Stimulated activated CD4-positive, alpha-beta T cell treated with anti-CD3 and anti-CD28 coated beads, Interleukin-12 subunit alpha, Interleukin-12 subunit beta, amount 100 ng/mL, for 24 hours (primary cell): ENCODE measurements around the gene PTBP3.
"Not testable (repeated sequence)": the region's sequence is repeated elsewhere in the genome, so short reads cannot be mapped to it uniquely, and the experiment has no call there.

Experiments
- DNase-seq, 2 experiments: peaks; one replicate each; pipeline ENCODE4 v3.0.0-alpha.2; 2020; ENCODE audit warnings: low read depth in 2 of 2

PTBP3 gene

DNA sequence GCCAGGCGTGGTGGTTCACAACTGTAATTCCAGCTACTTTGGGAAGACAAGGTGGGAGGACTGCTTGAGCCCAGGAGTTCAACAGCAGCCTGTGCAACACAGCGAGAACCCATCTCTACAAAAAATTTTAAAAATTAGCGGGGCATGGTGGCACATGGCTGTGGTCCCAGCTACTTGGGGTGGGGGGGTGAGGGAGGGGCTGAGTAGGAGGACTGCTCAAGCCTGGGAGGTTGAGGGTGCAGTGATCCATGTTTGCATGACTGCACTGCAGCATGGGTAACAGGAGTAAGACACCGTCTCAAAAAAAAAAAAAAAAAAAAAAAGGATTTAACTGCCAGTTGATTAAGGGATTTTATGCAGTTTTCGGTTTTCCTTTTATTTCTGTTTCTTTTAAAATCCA lies 65.0 kb downstream of the PTBP3 start:
- no peak for DNase-seq

DNA sequence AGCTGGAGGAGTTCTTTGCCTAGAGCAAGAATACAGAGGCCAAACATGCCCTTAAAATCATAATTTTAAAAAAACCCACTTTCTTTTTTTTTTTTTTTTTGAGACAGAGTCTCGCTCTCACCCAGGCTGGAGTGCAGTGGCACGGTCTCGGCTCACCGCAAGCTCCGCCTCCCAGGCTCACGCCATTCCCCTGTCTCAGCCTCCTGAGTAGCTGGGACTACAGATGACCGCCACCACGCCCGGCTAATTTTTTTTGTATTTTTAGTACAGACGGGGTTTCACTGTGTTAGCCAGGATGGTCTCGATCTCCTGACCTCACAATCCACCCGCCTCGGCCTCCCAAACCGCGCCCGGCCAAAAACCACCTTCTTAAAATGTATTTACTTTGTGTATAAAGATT lies 66.3 kb downstream of the PTBP3 start:
- DNase-seq: not testable (repeated sequence)

DNA sequence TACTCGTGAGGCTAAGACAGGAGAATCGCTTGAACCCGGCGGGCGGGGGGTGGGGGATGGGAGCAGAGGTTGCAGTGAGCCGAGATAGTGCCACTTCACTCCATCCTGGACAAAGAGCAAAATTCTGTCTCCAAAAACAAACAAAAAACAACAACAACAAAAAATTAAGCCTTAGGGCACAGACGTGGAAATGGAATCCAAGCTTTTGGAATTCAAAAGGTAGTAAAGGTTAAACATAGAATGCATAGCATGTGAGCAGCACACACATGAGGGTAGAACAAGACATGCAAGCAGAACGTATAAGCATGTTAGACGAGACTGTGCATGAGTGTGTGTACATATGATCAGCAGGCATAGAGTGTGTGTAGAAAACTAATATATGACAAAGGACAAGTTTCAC lies 68.0 kb downstream of the PTBP3 start:
- no peak for DNase-seq

DNA sequence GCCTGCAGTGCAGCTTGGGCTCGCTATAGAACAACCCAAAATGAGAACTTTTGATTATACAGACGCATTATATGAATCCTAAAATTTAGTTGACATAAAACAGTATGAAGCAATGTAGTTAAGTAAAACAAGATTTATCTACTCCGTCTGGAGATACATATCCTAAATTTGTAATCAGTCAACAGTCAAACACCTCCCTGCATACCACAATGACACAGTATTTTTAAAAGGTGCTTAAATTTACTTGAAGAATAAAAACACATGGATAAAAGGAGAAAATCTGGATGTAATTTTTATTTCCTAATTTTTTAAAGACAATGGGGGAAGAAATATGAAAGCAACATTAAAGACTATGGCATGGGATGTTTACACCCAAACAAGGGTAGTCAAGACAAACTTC lies 70.8 kb downstream of the PTBP3 start:
- no peak for DNase-seq

DNA sequence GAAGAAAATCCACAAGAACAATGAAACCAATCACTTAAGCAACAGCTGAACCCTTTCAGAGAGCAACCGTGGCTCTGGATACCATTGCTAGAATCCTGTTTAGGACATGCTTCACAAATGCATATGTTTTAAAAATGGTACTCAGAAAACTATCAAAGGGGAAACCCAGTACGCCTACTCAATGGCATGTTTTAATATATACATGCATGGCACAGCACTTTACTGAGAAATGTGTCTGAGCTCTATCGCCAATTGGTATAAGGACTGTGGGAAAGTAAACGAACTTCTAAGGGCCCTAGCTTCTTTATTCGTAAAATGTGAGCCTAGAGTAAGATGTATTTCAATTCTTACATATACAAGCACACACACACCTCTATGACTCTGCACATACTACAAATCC lies 72.3 kb downstream of the PTBP3 start:
- DNase-seq: no peak

DNA sequence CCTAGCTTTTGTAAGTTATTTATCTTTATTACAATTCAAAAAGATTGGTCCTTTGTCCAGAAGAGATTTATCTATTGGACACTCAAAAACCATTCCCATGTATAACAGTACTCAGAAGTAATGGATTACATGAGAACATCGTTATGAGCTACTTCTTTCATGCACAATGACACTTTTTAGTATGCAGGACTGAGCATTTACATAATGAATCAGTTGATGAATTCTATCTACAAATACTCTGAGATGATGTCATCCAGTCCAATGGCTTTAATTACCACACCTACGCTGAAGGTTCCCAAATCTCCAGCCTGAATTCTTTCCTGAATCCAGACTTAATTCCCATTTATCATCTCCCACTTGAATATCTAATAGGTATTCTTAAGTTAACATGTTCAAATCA lies 75.3 kb downstream of the PTBP3 start:
- DNase-seq: no peak

DNA sequence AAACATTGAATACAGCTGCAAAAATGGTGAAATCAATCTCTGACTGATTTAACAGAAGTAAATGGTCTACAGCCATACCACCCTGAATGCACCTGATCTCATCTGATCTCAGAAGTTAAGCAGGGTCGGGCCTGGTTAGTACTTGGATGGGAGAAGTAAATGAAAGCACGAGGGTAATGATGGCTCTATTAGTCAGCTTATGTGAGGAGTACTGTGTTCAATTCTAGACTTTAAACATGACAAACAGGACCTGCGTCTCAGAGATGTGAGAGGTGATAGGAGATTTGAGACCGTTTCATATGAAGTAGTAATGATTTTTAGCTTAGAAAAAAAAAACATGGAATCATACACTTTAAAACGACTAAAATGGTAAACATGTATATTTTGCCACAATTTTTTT lies 81.2 kb downstream of the PTBP3 start:
- no peak for DNase-seq

DNA sequence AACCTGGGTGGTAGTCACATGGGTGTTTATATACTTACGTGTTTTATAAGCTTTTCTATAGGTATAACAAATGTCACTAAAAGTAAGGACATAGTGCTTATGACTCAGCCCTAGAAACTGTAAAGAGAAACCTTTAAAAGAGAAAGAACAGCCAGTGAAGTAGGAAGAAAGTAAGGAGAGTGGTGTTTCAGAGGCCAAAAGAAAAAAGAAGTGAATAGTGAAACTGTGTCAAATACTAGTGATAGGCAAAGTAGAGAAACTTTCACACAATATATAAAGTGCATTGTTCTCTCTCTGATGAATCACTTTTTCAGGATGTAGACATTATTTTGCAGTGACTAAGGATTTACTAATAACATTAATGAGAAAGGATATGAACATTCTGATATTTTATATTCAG lies 84.1 kb downstream of the PTBP3 start:
- DNase-seq: no peak

DNA sequence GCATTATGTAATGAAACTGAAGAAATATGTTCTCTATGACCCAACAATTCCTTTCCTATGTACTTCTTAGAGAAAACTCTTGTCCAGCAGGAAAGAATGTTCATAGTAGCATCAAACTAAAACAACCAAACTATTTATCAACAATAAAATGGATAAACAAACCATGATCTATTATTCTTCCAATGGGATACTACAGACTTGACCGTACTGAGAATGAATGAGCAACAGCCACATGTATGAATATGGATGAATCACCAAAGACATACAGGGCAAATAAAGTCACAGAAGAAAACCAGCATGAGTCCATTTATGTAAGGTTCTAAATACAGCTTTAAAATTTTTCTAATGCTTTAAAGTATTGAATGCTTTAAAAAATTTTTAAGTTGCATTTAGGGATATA lies 84.7 kb downstream of the PTBP3 start:
- DNase-seq: no peak

DNA sequence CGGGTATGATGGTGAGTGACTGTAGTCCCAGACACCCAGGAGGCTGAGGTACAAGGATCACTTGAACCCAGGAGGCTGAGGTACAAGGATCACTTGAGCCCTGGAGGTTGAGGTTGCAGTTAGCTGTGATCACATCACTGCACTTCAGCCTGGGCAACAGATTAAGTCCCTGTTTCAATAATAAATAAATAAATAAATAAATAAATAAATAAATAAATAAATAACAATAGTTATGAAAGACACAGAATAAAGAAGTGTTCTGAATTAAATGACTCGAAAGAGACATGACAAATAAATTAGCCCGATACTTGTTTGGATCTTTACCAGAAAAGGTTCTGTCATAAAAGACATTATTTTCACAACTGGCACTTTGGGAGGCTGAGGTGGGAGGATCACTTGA lies 86.3 kb downstream of the PTBP3 start:
- no peak for DNase-seq

DNA sequence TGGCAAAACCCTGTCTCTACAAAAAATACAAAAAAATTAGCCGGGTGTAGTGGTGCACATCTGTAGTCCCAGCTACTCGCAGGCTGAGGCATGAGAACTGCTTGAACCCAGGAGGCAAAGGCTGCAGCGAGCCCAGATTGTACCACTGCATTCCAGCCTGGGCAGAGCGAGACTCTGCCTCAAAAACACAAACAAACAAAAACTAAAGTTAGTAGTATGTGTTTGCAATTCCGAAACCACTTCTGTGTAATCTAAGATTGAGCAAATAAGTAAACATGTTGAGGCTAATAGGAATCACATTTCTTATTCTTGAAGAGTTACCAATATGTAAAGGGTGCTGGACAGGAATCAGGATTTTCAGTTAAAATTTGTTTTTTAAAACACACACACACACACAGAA lies 88.3 kb downstream of the PTBP3 start:
- DNase-seq: no peak

DNA sequence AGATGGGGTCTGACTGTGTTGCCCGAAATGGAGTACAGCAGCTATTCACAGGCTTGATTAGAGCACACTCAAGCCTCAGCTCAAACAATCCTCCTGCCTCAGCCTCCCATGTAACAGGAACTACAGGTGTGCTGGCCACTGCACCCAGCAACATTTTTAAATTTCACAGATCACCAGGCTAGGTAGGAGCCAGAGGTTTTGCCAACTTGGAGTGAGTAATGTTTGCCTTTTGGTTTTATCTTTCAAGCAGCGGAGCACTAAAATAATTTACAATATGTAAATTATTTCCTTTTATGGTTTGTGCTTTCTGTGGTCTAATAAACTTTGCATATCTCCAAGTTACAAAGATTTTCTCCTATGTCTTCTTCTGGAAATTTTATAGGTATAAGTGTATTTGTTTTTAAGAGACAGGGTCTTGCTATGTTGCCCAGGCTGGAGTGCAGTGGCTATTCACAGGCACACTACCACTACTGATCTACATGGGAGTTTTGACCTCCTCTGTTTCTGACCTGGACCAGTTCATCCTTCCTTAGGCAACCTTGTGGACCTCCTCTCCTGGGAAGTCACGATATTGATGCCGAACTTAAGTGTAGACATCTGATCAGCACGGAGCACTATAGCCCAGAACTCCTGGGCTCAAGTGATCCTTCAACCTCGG lies 91.1 kb downstream of the PTBP3 start:
- DNase-seq: no peak

DNA sequence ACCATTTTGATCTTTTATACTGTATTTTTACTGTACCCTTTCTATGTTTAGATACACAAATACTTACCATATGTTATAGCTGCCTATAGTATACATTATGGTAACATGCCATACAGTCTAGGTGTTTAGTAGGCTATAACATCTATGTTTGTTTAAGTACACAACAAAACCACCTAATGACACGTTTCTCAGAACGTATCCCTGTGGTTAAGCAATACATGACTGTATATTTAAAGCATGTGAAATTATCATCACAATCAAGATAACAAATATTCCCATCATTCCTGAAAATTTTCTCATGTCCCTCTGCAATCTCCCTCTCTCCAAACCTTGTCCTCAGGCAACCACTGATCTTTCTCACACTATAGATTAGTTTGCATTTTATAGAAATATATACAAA lies 91.9 kb downstream of the PTBP3 start:
- DNase-seq: no peak

DNA sequence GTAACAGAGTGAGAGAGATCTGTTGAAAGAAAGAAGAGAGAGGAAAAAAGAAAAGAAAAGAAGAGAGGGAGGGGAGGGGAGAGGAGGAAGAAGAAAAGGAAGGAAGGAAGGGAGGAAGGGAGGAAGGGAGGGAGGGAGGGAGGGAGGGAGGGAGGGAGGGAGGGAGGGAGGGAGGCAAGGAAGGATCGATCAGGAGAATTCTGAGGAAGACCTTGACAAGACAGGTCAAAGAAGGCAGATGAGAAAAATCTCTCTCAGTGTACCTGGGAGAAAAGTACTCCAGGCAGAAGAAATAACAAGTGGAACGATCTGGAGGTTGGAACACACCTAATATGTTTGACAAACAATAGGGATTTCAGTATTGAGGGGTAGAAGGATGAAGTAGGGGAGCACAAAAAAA lies 93.7 kb downstream of the PTBP3 start:
- no peak for DNase-seq

DNA sequence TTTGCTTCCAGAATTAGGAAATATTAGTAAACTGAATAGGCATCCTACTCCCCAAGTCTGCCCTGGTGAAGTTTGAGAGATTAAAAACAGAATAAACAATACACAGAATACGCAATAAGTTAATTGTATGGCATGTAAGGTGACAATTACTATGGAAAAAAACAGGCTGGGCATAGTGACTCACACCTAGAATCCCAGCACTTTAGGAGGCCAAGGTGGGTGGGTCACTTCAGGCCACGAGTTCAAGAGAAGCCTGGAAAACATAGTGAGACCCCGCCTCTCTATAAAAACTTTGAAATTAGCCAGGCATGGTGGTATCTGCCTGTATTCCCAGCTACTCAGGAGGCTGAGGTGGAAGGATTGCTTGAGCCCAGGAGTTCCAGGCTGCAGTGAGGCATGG lies 94.1 kb downstream of the PTBP3 start:
- no peak for DNase-seq

DNA sequence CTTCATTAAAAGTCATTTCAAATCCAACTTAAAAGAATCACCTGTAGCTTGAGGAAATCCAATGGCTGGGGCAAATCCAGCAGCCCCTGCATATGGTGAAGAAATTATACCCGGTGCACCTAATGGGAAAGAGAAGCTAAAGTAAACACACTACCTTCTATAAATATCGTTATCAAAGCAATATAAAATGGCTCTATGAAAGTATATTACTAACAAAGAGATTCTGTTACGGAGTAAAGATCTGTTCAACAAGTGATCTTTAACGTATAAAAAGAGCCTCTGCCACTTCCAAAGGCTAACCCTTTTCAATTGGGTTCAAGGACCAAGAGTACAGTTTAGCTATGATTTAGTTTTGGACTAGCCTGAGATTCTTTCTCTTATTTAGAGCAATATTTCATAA lies 98.6 kb downstream of the PTBP3 start:
- DNase-seq: no peak

DNA sequence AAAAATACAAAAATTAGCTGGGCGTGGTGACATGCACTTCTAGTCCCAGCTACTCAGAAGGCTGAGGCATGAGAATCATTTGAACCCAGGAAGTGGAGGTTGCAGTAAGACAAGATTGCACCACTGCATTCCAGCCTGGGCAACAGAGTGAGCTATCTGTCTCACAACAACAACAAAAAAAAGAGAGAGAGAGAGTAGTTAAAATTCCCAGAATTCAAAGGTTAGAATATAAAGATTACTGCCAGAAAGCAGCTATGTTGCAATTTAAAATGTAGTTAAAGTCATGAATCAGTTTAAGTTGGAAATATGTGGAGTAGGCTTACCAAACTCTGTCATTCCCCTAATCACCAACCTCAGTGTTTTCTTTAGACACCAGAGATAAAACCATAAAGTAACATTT lies 99.7 kb downstream of the PTBP3 start:
- no peak for DNase-seq

DNA sequence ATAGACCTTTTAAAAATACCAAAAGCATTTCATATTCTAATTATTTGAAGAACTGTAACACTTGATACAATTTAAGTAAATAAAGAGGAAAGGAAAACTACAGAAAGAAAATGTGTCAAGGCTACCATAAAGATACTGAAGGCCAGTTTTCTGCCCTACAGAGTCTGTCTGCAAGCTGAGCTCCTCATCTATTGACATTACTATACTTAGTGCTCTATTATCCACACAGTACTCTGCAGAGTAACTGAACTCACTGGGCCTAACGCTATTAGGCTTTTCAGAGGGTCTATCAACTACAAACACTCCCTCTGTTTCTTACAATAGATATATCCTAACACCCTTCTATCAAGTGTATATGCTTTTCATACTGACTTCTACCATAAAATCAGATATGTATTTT lies 101.2 kb downstream of the PTBP3 start:
- no peak for DNase-seq

DNA sequence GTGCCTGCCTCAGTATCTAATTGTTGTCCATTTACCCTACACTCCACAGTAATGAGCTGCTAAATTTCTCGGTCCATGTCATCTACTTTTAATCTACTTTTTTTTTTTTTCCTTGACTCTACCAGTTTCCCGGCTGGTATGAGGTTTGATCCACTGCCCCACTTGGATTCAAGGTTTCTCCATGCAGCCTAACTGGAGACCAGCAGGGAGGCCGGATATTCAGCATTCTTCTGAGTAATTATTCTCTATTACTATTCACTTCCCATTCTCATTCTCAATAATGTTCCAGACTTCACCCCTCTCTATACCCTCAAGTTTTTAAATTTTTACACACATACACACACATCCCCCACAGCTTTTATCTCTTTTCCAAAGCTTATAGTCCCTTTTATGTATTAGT lies 107.3 kb downstream of the PTBP3 start:
- no peak for DNase-seq

DNA sequence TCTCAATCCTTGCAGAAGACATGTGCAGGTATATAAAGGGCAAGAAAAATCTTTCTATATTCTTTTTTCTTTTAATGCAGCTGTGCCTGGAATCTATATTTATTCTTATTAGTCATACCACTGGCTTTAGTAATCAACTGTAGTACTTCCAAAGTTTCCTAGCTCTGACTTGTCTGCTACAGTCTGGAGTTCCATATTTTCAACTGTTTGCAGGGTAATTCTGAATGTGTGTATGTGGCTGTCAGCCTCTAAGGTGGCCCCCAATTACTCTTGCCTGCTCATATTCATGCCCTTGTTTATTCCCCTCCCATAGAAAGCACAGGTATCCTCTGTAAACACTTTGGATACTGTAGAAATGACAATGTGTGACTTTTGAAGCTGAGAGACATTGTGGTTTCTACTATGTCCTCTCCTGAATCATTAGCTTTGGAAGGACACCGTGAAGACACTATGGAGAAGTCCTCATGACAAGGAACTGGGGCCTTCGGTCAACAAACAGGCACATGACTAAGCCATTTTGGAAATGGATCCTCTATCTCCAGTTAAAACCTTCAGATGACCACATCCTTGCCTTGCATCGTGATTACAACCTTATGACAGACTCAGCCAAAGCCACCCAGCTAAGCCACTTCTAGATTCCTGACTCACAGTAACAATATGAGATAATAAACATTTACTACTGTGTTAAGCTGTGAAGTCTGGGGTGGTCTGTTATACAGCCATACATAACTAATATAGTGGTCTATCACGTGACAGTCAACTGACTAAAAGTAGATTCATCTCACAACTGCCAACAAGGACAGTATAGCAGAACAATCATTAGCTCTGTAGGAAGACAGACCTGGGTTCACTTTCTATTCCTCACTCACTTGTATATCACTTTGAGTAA lies 108.8 kb downstream of the PTBP3 start:
- no peak for DNase-seq

DNA sequence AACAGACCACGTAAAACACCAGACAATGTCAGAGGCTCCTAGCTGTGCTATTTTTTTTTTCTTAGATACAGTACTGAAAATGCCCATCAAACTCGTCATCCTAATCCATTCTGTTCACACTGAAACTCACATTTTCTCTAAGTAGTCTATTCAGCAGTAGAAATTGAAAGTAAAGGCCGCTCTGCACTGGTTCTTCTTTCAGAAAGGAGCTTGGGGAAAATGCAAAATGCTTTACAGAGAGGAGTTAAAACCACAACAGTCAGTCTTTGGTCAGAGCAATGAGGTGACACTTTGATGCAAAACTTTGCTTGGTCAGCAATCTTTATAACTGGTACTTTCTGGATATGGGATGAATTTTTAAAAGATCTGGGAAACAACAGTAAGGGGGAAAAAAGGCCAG lies 114.5 kb downstream of the PTBP3 start:
- no peak for DNase-seq

DNA sequence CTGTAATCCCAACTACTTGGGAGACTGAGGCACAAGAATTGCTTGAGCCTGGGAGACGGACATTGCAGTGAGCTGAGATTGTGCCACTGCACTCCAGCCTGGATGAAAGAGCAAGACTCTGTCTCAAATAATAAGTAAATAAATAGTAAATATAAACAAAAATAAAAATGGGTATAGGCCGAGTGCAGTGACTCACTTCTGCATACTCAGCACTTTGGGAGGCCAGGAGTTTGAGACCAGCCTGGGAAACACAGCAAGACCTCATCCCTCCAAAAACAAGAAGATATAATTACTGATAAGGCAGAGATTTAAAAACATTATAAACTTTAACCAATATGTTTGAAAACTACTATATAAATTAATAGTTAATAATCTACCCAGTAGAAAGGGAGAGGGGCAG lies 120.5 kb downstream of the PTBP3 start:
- no peak for DNase-seq

DNA sequence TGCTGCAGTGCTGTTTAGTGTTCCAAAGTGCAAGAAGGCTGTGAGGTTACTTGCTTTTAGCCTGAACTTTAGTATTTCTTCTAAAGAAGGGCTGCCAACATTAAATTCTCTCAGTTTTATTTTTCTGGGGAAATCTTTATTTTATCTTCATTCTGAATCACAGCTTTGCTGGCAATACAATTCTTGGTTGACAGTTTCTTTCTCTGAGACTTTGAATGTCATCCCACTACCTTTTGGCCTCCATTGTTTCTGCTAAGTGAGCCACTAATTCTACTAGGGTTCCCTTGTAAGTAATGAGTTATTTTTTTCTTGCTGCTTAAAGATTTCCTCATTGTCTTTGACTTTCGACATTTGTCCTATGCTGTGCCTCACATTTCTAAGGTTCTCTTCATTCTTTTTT lies 126.0 kb downstream of the PTBP3 start:
- no peak for DNase-seq

DNA sequence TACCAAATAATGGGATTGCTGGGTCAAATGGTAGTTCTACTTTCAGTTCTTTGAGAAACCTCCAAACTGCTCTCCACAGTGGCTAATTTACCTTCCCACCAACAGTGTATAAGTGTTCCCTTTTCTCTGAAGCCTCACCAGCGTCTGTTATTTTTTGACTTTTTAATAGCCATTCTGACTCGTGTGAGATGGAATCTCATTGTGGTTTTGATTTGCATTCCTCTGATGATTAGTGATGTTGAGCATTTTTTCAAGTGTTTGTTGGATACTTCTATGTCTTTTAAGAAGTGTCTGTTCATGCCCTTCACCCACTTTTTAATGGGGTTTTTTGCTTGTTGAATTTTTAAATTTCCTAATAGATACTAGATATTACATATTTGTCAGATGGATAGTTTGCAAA lies 129.9 kb downstream of the PTBP3 start:
- DNase-seq: no peak
